Adrenal gland (tissue), 12 donors: Measurements from ENCODE around the gene NUDT17. TPM values are rescaled to one million over a fixed set of nuclear protein-coding genes. Genes with fewer than 3 reads are reported as not detected.

Source experiments
- DNase-seq, 7 donors: peaks; one replicate each; pipeline ENCODE4 v3.0.0-alpha.2; 2019 to 2020
- H3K27ac ChIP-seq, 5 donors: fragments of 200-600 bp; sonication (generic) in 4 of 5; 1 replicate in 3 of 5; 2 replicates in 2 of 5; pipeline versions ENCODE4 v1.5.1 to v1.8.0; 2016 to 2020; ENCODE audit warnings: mild to moderate bottlenecking in 1 of 5
- H3K27me3 ChIP-seq: fragments of 200-600 bp; 2 replicates; pipeline ENCODE4 v1.8.0; 2021
- H3K36me3 ChIP-seq, 2 donors: fragments of 200-600 bp; replicated peaks in 1 of 2; 1 replicate in 1 of 2; 2 replicates in 1 of 2; pipeline versions ENCODE4 v1.5.1 to v1.8.0; 2018 to 2022
- H3K4me1 ChIP-seq, 2 donors: fragments of 200-600 bp; replicated peaks in 1 of 2; 1 replicate in 1 of 2; 2 replicates in 1 of 2; pipeline versions ENCODE4 v1.5.1 to v1.8.0; 2018 to 2021
- H3K4me3 ChIP-seq, 4 donors: fragments of 200-600 bp; sonication (generic) in 3 of 4; one replicate each; pipeline ENCODE4 v1.5.1; 2016 to 2018
- H3K9me3 ChIP-seq, 3 donors: fragments of 200-600 bp; sonication (generic) in 1 of 3; replicated peaks in 1 of 3; 1 replicate in 2 of 3; 2 replicates in 1 of 3; pipeline versions ENCODE4 v1.5.1 to v1.8.0; 2016 to 2021
- POLR2A ChIP-seq, 2 donors: fragments of 450-650 bp; IDR thresholded peaks; one replicate each; pipeline ENCODE4 v1.6.1; 2017; ENCODE audit warnings: antibody characterized with exemption in 2 of 2, mild to moderate bottlenecking in 2 of 2, moderate library complexity in 1 of 2
- WGBS, 4 donors: extraction: QIAGEN DNeasy Blood & Tissue Kit in 2 of 4; methylation state at CpG; one replicate each; pipeline versions ENCODE4 v1.1.5 to v1.1.7; 2013 to 2017; 5-methylcytosine and 5-hydroxymethylcytosine counted together
- intact Hi-C, 2 donors: fragments of 100-400 bp; cut with DNase I; formaldehyde crosslinking; loops; one replicate each; pipeline versions ENCODE4 v1.14.1 to v1.15.0; 2022 to 2023
- polyA plus RNA-seq, 3 donors: library from polyadenylated mRNA; stranded (reverse); fragments of 200-250 nt in 2 of 3; fragments of 350-450 nt in 1 of 3; fragmentation: Illumina TruSeq in 1 of 3; extraction: RNeasy Lipid Tissue Mini Kit (QIAGEN cat#74804) in 1 of 3; gene quantifications; one replicate each; pipeline ENCODE4 v1.2.3, GENCODE V29; 2013 to 2014
- total RNA-seq, 9 donors: library from RNA; depleted of rRNA in 4 of 9; stranded (reverse); fragments of >200 nt in 4 of 9; fragments of 120-200 nt in 1 of 9; fragmentation: NEBNext Ultra II Directional in 1 of 9; extraction: Animal tissue kit (Norgen Biotek cat#: 25700) in 1 of 9; gene quantifications; one replicate each; pipeline versions ENCODE4 v1.1.0 to v1.2.4, GENCODE V29; 2013 to 2023
- TF ChIP-seq, protein P1 (sequence below), 6 experiments: fragments of 450-650 bp in 4 of 6; fragments of 200-600 bp in 2 of 6; sonication (generic) in 1 of 6; IDR thresholded peaks; 1 replicate in 5 of 6; 2 replicates in 1 of 6; pipeline versions ENCODE4 v1.5.1 to v1.8.0; 2016 to 2021; ENCODE audit warnings: antibody characterized with exemption in 6 of 6, mild to moderate bottlenecking in 2 of 6, moderate library complexity in 1 of 6
- donor health status: healthy with polysubstance abuse.
- donor health status: Bipolar disorder and iron deficiency.
- donor health status: DM: yes; HTN: yes; CAD: no.
- donor health status: DM: no; HTN: no; CAD: no.
- donor health status: DM: no; HTN: no; CAD: no.
- donor health status: DM: yes; HTN: yes; CAD: no.

The NUDT17 gene
- total and polyA plus RNA-seq, 12 donors, result 1.5 to 7.8 (median 3.3) TPM

GRCh38 chr1:145889722-145890121 lies 44.3 kb downstream of the NUDT17 start:
- H3K27ac ChIP-seq, result no peak overlapping the region
- peak in 4 of 7 donors; percentile 37 to 70 (median 58) for DNase-seq
- no peak for TF ChIP-seq POLR2A (IDR thresholded peaks at IDR 0.05)
- TF ChIP-seq, protein P1, sequence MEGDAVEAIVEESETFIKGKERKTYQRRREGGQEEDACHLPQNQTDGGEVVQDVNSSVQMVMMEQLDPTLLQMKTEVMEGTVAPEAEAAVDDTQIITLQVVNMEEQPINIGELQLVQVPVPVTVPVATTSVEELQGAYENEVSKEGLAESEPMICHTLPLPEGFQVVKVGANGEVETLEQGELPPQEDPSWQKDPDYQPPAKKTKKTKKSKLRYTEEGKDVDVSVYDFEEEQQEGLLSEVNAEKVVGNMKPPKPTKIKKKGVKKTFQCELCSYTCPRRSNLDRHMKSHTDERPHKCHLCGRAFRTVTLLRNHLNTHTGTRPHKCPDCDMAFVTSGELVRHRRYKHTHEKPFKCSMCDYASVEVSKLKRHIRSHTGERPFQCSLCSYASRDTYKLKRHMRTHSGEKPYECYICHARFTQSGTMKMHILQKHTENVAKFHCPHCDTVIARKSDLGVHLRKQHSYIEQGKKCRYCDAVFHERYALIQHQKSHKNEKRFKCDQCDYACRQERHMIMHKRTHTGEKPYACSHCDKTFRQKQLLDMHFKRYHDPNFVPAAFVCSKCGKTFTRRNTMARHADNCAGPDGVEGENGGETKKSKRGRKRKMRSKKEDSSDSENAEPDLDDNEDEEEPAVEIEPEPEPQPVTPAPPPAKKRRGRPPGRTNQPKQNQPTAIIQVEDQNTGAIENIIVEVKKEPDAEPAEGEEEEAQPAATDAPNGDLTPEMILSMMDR (IDR thresholded peaks at IDR 0.05), result no peak
- H3K4me3 ChIP-seq, result no peak overlapping the region
- intact Hi-C loops, result no loop called here
- peaks cover 22 to 34% of the 10 kb centered on the region in 2 donors for H3K4me1 ChIP-seq
- H3K9me3 ChIP-seq, result no peaks in the 10 kb centered on the region
- no peaks in the 10 kb centered on the region for H3K27me3 ChIP-seq
- 51 to 73% (median 65%) methylated on average over 3 of the region's 3 CpGs for WGBS, 4 donors
- H3K36me3 ChIP-seq, result no peaks in the 10 kb centered on the region

- intact Hi-C loops, result no loop called here
- 8 to 38% (median 37%) methylated on average over 1 of the region's 1 CpG for WGBS, 4 donors
- Histone ChIP-seq H3K9me3 (no peaks in the 10 kb centered on the region), H3K4me3 (no peak overlapping the region), H3K4me1 (peaks cover 19 to 24% of the 10 kb centered on the region in 2 donors), H3K27ac (peak overlapping the region in 3 of 5 donors; percentile 80 to 88 (median 86)), H3K36me3 (no peaks in the 10 kb centered on the region), H3K27me3 (no peaks in the 10 kb centered on the region)
- no peak for DNase-seq
- TF ChIP-seq, protein P1 (IDR thresholded peaks at IDR 0.05), result no peak
- no peak for TF ChIP-seq POLR2A (IDR thresholded peaks at IDR 0.05)
These were observed 45.7 kb downstream of the NUDT17 start for GRCh38 chr1:145891143-145891542.

DNA sequence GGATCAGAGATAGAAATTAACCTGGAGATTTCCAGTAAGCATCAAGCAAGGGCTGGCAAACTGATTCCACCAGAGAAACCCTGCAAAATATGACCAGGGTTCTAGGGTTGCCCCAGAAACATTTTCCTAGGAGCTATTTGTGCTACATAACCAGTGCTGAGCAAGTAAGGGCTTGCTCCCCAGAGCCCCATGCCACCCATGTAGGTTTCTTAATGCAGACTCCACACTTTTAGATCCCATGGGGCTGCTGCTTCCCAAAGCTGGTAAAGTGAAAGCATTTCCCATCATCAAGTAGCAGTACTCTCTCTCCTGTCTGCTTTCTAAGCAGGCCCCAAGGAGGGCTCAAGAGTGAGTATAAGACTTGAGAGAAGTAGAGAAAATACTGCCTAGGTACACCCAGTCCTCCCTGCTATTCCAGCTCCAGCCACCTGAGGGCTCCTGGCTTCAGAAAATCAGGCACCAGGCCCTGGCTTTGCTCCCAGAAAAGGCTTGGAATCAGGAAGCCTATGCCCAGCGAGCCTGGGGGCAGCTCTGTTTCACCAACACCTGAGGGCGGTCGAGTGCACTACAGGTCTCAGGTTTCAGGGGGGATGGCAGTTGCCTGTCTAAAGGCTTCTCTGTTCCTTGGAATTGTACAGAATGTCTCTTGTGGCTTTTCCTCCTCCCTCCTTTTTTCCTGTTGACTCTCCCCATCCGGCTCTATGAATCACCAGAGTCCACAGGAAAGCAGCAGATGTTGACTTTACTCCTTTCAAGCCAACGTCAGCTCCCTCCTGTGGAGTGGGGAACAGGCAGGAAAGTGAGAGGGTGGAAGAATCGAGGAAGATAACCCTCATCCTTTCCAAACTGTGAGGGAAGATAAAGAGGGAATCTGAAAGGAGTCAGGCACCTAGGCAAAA lies 46.4 kb downstream of the NUDT17 start:
- peak in 1 of 2 donors; percentile 60 for TF ChIP-seq POLR2A (IDR thresholded peaks at IDR 0.05)
- TF ChIP-seq, protein P1 (IDR thresholded peaks at IDR 0.05), result peak; percentile 84 to 98 (median 95)
- WGBS, 4 donors, result 0 to 3% (median 1%) methylated on average over 6 of the region's 6 CpGs
- H3K27me3 ChIP-seq, result no peaks in the 10 kb centered on the region

GRCh38 chr1:145892486-145893087 lies 47.2 kb downstream of the NUDT17 start:
- H3K4me1 ChIP-seq, result peaks cover 19 to 24% of the 10 kb centered on the region in 2 donors
- peak overlapping the region in 1 of 4 donors; percentile 8 for H3K4me3 ChIP-seq
- TF ChIP-seq, protein P1 (IDR thresholded peaks at IDR 0.05), result no peak
- TF ChIP-seq POLR2A (IDR thresholded peaks at IDR 0.05), result no peak
- H3K27ac ChIP-seq, result peak overlapping the region; percentile 19 to 88 (median 84)
- no peaks in the 10 kb centered on the region for H3K36me3 ChIP-seq
- DNase-seq, result peak; percentile 55 to 81 (median 72)
- no peaks in the 10 kb centered on the region for H3K9me3 ChIP-seq
- no peaks in the 10 kb centered on the region for H3K27me3 ChIP-seq
- 31 to 45% (median 43%) methylated on average over 3 of the region's 3 CpGs for WGBS, 4 donors
- intact Hi-C loops, result no loop called here

More for the DNA sequence above, 46.4 kb downstream of the NUDT17 start:
- intact Hi-C loops, result no loop called here
- Histone ChIP-seq H3K27ac (peak overlapping the region; percentile 19 to 88 (median 84)), H3K36me3 (no peaks in the 10 kb centered on the region), H3K4me3 (peak overlapping the region in 1 of 4 donors; percentile 8), H3K9me3 (no peaks in the 10 kb centered on the region), H3K4me1 (peaks cover 19 to 24% of the 10 kb centered on the region in 2 donors)
- peak; percentile 93 to 98 (median 95) for DNase-seq
